HL-60 (cell line): ENCODE data around the gene AP1B1.

Source experiments
- DNase-seq, 2 experiments: peaks; one replicate each; pipeline ENCODE4 v3.0.0-alpha.2; 2010 to 2020; ENCODE audit warnings: low read depth in 1 of 2, low spot score in 1 of 2
- H3K27ac ChIP-seq: fragments of 250-450 bp; sonication (Bioruptor Pico); replicated peaks from 2 replicates; pipeline ENCODE4 v1.5.1; 2020; ENCODE audit warnings: mild to moderate bottlenecking, moderate library complexity
- H3K27me3 ChIP-seq: fragments of 250-450 bp; sonication (Bioruptor Pico); 2 replicates; pipeline ENCODE4 v1.5.1; 2021; ENCODE audit warnings: mild to moderate bottlenecking, moderate library complexity; ENCODE audit not compliant: insufficient read depth, poor library complexity, severe bottlenecking
- H3K4me3 ChIP-seq: replicated peaks from 2 replicates; pipeline ENCODE4 v1.5.1; 2011; ENCODE audit warnings: mild to moderate bottlenecking, control low read depth, low read length; ENCODE audit not compliant: insufficient read depth
- GABPA ChIP-seq: IDR thresholded peaks from 2 replicates; pipeline ENCODE4 v1.6.1; 2012; ENCODE audit warnings: low read depth
- POLR2AphosphoS5 ChIP-seq: IDR thresholded peaks from 2 replicates; pipeline ENCODE4 v1.6.1; 2012; ENCODE audit warnings: low read depth
- SPI1 ChIP-seq: IDR thresholded peaks from 2 replicates; pipeline ENCODE4 v1.6.1; 2012; ENCODE audit warnings: low read depth, mild to moderate bottlenecking, borderline replicate concordance
- microRNA-seq: library from miRNA; unstranded; fragments of <30 nt; microRNA quantifications from one replicate; pipeline ENCODE4, GENCODE V29; 2018
- TF ChIP-seq, protein P1 (sequence below): IDR thresholded peaks from one replicate; pipeline ENCODE4 v1.5.1; 2011; ENCODE audit warnings: low read length, control low read depth, inconsistent platforms; ENCODE audit not compliant: insufficient read depth
- TF ChIP-seq, protein P2 (sequence below): IDR thresholded peaks from 2 replicates; pipeline ENCODE4 v1.6.1; 2012; ENCODE audit warnings: low read depth; ENCODE audit not compliant: insufficient replicate concordance

Gene AP1B1

GRCh38 chr22:29288837-29289236, 99.5 kb downstream of the AP1B1 start:
- no peak for DNase-seq
- no peak for TF ChIP-seq SPI1
- TF ChIP-seq, protein P1, sequence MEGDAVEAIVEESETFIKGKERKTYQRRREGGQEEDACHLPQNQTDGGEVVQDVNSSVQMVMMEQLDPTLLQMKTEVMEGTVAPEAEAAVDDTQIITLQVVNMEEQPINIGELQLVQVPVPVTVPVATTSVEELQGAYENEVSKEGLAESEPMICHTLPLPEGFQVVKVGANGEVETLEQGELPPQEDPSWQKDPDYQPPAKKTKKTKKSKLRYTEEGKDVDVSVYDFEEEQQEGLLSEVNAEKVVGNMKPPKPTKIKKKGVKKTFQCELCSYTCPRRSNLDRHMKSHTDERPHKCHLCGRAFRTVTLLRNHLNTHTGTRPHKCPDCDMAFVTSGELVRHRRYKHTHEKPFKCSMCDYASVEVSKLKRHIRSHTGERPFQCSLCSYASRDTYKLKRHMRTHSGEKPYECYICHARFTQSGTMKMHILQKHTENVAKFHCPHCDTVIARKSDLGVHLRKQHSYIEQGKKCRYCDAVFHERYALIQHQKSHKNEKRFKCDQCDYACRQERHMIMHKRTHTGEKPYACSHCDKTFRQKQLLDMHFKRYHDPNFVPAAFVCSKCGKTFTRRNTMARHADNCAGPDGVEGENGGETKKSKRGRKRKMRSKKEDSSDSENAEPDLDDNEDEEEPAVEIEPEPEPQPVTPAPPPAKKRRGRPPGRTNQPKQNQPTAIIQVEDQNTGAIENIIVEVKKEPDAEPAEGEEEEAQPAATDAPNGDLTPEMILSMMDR, result no peak
- no peak for TF ChIP-seq POLR2AphosphoS5
- TF ChIP-seq, protein P2, sequence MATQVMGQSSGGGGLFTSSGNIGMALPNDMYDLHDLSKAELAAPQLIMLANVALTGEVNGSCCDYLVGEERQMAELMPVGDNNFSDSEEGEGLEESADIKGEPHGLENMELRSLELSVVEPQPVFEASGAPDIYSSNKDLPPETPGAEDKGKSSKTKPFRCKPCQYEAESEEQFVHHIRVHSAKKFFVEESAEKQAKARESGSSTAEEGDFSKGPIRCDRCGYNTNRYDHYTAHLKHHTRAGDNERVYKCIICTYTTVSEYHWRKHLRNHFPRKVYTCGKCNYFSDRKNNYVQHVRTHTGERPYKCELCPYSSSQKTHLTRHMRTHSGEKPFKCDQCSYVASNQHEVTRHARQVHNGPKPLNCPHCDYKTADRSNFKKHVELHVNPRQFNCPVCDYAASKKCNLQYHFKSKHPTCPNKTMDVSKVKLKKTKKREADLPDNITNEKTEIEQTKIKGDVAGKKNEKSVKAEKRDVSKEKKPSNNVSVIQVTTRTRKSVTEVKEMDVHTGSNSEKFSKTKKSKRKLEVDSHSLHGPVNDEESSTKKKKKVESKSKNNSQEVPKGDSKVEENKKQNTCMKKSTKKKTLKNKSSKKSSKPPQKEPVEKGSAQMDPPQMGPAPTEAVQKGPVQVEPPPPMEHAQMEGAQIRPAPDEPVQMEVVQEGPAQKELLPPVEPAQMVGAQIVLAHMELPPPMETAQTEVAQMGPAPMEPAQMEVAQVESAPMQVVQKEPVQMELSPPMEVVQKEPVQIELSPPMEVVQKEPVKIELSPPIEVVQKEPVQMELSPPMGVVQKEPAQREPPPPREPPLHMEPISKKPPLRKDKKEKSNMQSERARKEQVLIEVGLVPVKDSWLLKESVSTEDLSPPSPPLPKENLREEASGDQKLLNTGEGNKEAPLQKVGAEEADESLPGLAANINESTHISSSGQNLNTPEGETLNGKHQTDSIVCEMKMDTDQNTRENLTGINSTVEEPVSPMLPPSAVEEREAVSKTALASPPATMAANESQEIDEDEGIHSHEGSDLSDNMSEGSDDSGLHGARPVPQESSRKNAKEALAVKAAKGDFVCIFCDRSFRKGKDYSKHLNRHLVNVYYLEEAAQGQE, result no peak
- no peak for TF ChIP-seq GABPA
- Histone ChIP-seq H3K27me3 (no peaks in the 10 kb centered on the region), H3K27ac (no peak overlapping the region), H3K4me3 (no peak overlapping the region)

- H3K27ac ChIP-seq, result no peak overlapping the region
- DNase-seq, result no peak
- no peak overlapping the region for H3K4me3 ChIP-seq
- no peaks in the 10 kb centered on the region for H3K27me3 ChIP-seq
- TF ChIP-seq POLR2AphosphoS5 (no peak), GABPA (no peak), SPI1 (no peak)
- TF ChIP-seq, protein P2, result no peak
- TF ChIP-seq, protein P1, result no peak
Measured at GRCh38 chr22:29284196-29284595, 104.2 kb downstream of the AP1B1 start.

DNA sequence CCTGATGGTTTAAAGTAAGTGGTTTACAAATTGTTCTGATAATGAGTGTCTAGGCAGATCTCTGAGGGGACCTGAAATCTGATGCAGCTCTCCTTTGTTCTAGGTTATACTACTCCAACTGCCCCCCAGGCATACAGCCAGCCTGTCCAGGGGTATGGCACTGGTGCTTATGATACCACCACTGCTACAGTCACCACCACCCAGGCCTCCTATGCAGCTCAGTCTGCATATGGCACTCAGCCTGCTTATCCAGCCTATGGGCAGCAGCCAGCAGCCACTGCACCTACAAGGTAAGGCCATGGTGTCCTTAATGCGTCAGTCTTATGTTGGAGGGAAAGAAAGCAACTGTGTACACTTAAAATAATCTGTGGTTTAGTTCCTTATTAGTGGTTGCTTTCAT, 110.4 kb downstream of the AP1B1 start:
- Histone ChIP-seq H3K4me3 (no peak overlapping the region), H3K27me3 (no peaks in the 10 kb centered on the region), H3K27ac (no peak overlapping the region)
- no peak for DNase-seq
- TF ChIP-seq, protein P2, result no peak
- TF ChIP-seq, protein P1, result no peak
- no peak for TF ChIP-seq SPI1
- TF ChIP-seq GABPA, result no peak
- TF ChIP-seq POLR2AphosphoS5, result no peak

Small RNA genes lying within 50 kb of the gene (microRNA-seq; reads per million reads assigned to microRNA genes)
- gene MIR3653, result 16.6 reads per million, percentile 42 among the genes with 10 or more reads in this experiment
